Measurements from ENCODE around the gene RAB4A. TPM values are rescaled to one million over a fixed set of nuclear protein-coding genes. Genes with fewer than 3 reads are reported as not detected.

RAB4A gene, protein sequence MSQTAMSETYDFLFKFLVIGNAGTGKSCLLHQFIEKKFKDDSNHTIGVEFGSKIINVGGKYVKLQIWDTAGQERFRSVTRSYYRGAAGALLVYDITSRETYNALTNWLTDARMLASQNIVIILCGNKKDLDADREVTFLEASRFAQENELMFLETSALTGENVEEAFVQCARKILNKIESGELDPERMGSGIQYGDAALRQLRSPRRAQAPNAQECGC
- total RNA-seq (2013), result 37.6 TPM
- polyA plus RNA-seq, result 10 to 100 TPM; 22.3 to 34.8 (median 34.5) TPM
- 7.6 and 17.7 TPM in 2 replicates for polyA minus RNA-seq
- 7.0 to 38.0 (median 28.0) reads per million in 11 experiments for total RNA-seq

DNA sequence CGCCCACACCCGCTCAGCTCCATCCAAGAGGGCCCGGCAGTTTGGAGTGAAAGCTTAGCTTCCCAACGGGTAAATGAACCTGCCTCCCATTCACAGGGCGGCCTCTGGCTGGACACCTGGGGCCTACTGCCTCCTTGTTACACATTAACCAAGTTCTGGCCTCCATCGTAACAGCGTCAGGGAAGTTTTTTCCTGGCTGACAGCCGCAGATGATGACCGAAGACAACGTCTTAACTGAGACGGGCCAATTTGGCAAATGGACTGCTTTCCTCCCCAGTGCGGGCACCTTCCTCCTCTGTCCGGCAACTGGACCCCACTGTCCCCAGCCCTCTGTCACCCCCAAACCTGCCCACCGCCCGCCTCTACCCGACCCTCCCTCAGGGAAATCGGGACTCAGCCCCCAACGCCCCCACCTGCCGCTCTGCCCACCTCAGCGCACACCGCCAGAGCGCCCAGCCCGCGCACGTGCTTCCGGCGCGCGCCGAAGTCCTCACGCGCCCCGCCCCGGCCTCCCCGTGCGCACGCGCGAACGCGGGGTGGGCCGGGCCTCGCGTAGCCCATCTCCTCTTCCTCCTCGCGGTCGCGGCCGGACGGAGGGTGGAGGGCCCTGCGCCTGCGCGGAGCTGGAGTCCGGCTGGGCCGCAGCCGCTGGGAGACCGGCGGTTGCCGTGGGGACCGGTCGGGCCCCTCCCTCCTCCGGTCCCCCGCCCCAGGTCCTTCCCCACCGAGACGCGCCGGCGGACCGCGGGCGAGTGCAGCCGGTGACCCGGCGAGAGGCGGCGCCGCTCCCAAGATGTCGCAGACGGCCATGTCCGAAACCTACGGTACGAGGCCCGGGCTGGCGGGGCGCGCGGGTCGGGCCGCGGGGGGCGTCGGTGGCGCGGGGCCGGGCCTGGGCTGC lies at the start of gene RAB4A:
Gene RAB4A, plus strand, starts transcription at position 565 of the 901 bp plus-strand sequence. Its CDS starts 229 bp downstream, at position 794.
- H3K4me2 ChIP-seq (replicated peaks; ENCODE audit: extremely low read depth, low read length, poor library complexity, severe bottlenecking), result peak within 1 kb of the TSS; percentile 79
- peak within 1 kb of the TSS; percentile 16 to 77 for H3K27ac ChIP-seq (ENCODE audit: low read depth in 1 of 2, low read length in 2 of 2)
- peaks cover 46 to 50% of the 10 kb centered on the region in 2 donors for H3K4me1 ChIP-seq (ENCODE audit: control insufficient read depth in 1 of 2, insufficient read depth in 2 of 2, low read length in 2 of 2)
- H3K9ac ChIP-seq (ENCODE audit: insufficient read depth, low read length, poor library complexity, severe bottlenecking), result peak within 1 kb of the TSS; percentile 84
- H3K36me3 ChIP-seq (replicated peaks in 1 of 2; ENCODE audit: control insufficient read depth in 1 of 2, insufficient read depth in 2 of 2, low read length in 2 of 2), result no peaks in the 10 kb centered on the region
- peaks cover 0 to 5% (median 3%) of the 10 kb centered on the region in 7 donors for H3K9me3 Mint-ChIP-seq
- H3K79me2 ChIP-seq (ENCODE audit: insufficient read depth, low read length), result peaks cover 40% of the 10 kb centered on the region
- H2AFZ ChIP-seq (ENCODE audit: insufficient read depth, low read depth, low read length, poor library complexity, severe bottlenecking), result peak within 1 kb of the TSS; percentile 75
- intact Hi-C loops (cut with micrococcal nuclease), result loop anchor here in 1 of 2 donors (5.0 kb wide), 2 partner anchors 72 to 237 kb away; partner anchors contain the start of genes CCSAP and NUP133
- H3K36me3 Mint-ChIP-seq, result peaks cover 0 to 2% of the 10 kb centered on the region in 2 donors
- 12% methylated on average over 92 of the region's 95 CpGs for WGBS (ENCODE audit: insufficient coverage)
- TF ChIP-seq, protein P1, sequence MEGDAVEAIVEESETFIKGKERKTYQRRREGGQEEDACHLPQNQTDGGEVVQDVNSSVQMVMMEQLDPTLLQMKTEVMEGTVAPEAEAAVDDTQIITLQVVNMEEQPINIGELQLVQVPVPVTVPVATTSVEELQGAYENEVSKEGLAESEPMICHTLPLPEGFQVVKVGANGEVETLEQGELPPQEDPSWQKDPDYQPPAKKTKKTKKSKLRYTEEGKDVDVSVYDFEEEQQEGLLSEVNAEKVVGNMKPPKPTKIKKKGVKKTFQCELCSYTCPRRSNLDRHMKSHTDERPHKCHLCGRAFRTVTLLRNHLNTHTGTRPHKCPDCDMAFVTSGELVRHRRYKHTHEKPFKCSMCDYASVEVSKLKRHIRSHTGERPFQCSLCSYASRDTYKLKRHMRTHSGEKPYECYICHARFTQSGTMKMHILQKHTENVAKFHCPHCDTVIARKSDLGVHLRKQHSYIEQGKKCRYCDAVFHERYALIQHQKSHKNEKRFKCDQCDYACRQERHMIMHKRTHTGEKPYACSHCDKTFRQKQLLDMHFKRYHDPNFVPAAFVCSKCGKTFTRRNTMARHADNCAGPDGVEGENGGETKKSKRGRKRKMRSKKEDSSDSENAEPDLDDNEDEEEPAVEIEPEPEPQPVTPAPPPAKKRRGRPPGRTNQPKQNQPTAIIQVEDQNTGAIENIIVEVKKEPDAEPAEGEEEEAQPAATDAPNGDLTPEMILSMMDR (IDR thresholded peaks at IDR 0.05), result no peak
- H3K27me3 Mint-ChIP-seq (ENCODE audit: low read depth in 3 of 3), result no peaks in the 10 kb centered on the region
- no peaks in the 10 kb centered on the region for H3K27me3 ChIP-seq (ENCODE audit: control insufficient read depth in 2 of 2, insufficient read depth in 2 of 2, low read length in 2 of 2)
- peak within 1 kb of the TSS; percentile 93 to 95 for H3K4me3 Mint-ChIP-seq
- H3K27ac Mint-ChIP-seq, result peak within 1 kb of the TSS; percentile 77 to 91 (median 85)
- DNase-seq, result peak; percentile 83 to 90 (median 86)
- peaks cover 54% of the 10 kb centered on the region for H3K4me1 Mint-ChIP-seq
- H4K20me1 ChIP-seq (ENCODE audit: insufficient read depth, low read length), result peaks cover 42% of the 10 kb centered on the region
- H3K4me3 ChIP-seq (replicated peaks in 1 of 3; ENCODE audit: low read depth in 2 of 3, low read length in 3 of 3), result peak within 1 kb of the TSS; percentile 67 to 93 (median 77)
- no peaks in the 10 kb centered on the region for H3K9me3 ChIP-seq (replicated peaks in 1 of 2; ENCODE audit: control insufficient read depth in 1 of 2, insufficient read depth in 1 of 2, low read length in 2 of 2)

GRCh38 chr1:229222081-229222480 lies 48.8 kb upstream of the RAB4A start:
- peaks cover 3% of the 10 kb centered on the region for H3K4me1 Mint-ChIP-seq
- Histone ChIP-seq H3K36me3 (replicated peaks in 1 of 2; ENCODE audit: control insufficient read depth in 1 of 2, insufficient read depth in 2 of 2, low read length in 2 of 2) (no peaks in the 10 kb centered on the region), H3K79me2 (ENCODE audit: insufficient read depth, low read length) (no peaks in the 10 kb centered on the region), H3K9ac (ENCODE audit: insufficient read depth, low read length, poor library complexity, severe bottlenecking) (no peak overlapping the region), H4K20me1 (ENCODE audit: insufficient read depth, low read length) (no peaks in the 10 kb centered on the region), H3K4me2 (replicated peaks; ENCODE audit: extremely low read depth, low read length, poor library complexity, severe bottlenecking) (no peak overlapping the region), H3K27me3 (ENCODE audit: control insufficient read depth in 2 of 2, insufficient read depth in 2 of 2, low read length in 2 of 2) (no peaks in the 10 kb centered on the region), H3K27ac (ENCODE audit: low read depth in 1 of 2, low read length in 2 of 2) (no peak overlapping the region), H3K4me3 (replicated peaks in 1 of 3; ENCODE audit: low read depth in 2 of 3, low read length in 3 of 3) (no peak overlapping the region), H2AFZ (ENCODE audit: insufficient read depth, low read depth, low read length, poor library complexity, severe bottlenecking) (no peak overlapping the region), H3K9me3 (replicated peaks in 1 of 2; ENCODE audit: control insufficient read depth in 1 of 2, insufficient read depth in 1 of 2, low read length in 2 of 2) (no peaks in the 10 kb centered on the region), H3K4me1 (ENCODE audit: control insufficient read depth in 1 of 2, insufficient read depth in 2 of 2, low read length in 2 of 2) (peaks cover 5 to 10% of the 10 kb centered on the region in 2 donors)
- peaks cover 0 to 2% (median 2%) of the 10 kb centered on the region in 3 donors for H3K27me3 Mint-ChIP-seq (ENCODE audit: low read depth in 3 of 3)
- WGBS (ENCODE audit: insufficient coverage), result no CpG with 5 or more reads among the region's 3 CpGs
- no peak overlapping the region for H3K4me3 Mint-ChIP-seq
- H3K36me3 Mint-ChIP-seq, result no peaks in the 10 kb centered on the region
- intact Hi-C loops (cut with micrococcal nuclease), result loop anchor here in 1 of 2 donors (10.0 kb wide), 1 partner anchor 227 kb away; no protein-coding TSS in a partner anchor
- no peak overlapping the region for H3K27ac Mint-ChIP-seq
- TF ChIP-seq, protein P1 (IDR thresholded peaks at IDR 0.05), result no peak
- no peak for DNase-seq
- H3K9me3 Mint-ChIP-seq, result no peaks in the 10 kb centered on the region

Data from CD14-positive monocyte (primary cell).